Activated CD8-positive, alpha-beta memory T cell treated with anti-CD3 and anti-CD28 coated beads for 24 hours (primary cell): ENCODE measurements around the gene NRN1L.
"Not testable (repeated sequence)": the region's sequence is repeated elsewhere in the genome, so short reads cannot be mapped to it uniquely, and the experiment has no call there.

Experiments used
- DNase-seq: peaks from one replicate; pipeline ENCODE4 v3.0.0-alpha.2; 2020

The NRN1L gene

DNA sequence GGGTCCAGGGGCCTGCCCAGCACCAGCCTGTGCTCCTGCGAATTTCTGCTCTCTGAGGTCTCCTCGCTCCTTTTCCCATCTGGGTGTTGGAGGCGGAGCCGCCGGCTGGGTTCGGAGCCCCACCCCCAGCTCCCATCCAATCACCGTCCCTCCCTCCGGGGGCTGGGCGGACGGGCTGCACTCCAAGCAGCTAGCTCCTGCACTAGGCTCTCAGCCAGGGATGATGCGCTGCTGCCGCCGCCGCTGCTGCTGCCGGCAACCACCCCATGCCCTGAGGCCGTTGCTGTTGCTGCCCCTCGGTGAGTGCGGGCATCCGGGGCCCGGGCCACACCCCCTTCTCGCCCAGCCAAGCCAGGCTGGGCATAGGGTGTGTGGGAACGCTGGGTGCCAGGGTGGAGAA, at the start of gene NRN1L:
Gene NRN1L, plus strand, starts transcription at position 202 of the 400 bp plus-strand sequence. Its CDS starts 19 bp downstream, at position 221.
- no peak for DNase-seq

DNA sequence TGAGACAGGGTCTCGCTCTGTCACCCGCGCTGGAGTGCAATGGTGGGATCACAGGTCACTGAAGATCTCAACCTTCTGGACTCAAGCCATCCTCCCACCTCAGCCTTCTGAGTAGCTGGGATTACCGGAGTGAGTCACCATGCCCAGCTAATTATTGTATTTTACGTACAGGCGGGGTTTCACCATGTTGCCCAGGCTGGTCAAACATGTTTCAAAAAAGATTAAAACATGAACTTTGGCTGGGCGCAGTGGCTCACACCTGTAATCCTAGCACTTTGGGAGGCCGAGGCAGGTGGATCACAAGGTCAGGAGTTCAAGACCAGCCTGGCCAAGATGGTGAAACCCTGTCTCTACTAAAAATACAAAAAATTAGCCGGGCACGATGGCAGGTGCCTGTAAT, 47.5 kb upstream of the NRN1L start:
- DNase-seq: not testable (repeated sequence)

DNA sequence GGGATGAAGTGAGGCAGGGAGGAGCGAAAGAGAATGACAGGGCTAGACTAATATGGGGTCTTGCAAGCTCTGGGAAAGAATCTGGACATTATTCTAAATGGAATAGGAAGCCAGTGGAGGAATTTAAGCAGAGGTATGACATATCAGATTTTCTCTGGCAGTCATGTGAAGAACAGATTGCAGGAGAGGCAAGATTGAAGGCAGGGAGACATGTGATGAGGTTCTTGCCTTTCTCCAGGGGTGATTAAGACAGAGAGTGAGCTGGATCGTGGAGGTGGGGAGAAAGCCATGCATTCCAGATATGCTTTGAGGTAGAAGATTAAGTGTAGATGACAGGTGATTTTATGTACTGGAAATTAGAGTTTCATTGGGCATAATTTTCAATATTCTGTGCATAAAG, 46.9 kb upstream of the NRN1L start:
- DNase-seq: no peak

DNA sequence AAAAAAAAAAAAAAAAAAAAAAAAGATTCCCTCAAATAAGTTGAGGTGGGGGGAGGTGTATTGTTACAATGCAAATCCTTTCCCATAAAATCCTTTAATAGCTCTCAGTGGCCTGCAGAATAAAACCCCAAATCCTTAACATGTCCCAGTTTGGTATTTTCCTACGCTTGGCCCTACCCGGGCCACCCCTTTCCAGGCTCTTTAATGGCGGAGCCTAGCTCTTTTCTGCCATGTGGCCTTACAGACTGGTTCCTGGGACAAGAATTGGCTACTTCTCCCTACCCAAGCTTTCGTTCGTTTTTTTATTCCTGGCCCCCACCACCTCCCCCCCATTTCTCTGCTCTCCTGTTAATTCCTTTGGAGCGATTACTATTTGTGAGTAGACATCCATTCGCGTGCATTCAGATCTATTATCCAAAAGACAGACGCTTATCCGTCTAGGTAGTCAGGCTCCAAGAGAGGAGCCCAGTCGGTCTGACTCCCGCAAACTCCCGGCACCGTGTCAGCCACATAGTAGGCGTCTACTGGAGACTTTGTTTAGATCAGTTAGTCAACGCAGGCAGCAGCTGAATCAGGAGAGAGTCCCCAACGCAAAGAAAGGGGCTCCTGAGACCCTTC, 43.4 kb upstream of the NRN1L start:
- DNase-seq: no peak

DNA sequence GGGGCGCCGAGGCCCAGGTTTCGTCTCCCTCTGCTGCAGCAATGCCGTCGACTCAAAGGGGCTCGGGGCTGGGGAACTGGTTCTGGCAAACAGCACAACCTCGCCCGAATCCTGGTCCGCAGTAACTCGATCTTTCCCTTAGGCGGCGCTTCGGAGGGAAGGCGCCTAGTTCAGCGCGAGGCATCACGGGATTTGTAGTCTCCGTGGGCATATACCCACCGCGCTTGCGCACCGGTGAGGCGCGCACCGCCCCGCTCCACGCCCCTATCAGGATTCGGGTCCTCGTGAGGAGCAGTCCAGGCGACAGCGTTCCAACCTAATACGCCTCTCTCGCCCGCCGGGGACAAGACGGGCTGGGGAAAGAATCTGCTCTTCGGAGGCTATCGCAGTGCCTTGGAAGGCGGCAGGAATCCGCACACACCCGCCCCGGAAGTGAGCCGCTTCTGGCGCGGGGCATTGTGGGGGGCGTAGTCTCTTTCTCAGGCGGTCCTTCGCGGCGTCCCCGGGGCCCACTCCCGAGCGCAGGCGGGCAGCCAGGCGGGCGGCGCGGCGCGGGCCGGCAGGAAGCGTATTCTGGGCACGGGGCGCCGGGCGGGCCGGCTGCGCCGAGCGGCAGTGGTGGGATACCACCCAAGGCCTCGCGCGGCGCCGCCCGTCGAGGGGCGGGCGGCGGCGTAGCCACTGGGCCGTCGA, 42.7 kb upstream of the NRN1L start, which contains the start of gene THAP11:
Gene THAP11, plus strand, starts transcription at position 505 of the 693 bp plus-strand sequence. CDS start 235 bp downstream, outside the sequence.
- peak; percentile 97 for DNase-seq

DNA sequence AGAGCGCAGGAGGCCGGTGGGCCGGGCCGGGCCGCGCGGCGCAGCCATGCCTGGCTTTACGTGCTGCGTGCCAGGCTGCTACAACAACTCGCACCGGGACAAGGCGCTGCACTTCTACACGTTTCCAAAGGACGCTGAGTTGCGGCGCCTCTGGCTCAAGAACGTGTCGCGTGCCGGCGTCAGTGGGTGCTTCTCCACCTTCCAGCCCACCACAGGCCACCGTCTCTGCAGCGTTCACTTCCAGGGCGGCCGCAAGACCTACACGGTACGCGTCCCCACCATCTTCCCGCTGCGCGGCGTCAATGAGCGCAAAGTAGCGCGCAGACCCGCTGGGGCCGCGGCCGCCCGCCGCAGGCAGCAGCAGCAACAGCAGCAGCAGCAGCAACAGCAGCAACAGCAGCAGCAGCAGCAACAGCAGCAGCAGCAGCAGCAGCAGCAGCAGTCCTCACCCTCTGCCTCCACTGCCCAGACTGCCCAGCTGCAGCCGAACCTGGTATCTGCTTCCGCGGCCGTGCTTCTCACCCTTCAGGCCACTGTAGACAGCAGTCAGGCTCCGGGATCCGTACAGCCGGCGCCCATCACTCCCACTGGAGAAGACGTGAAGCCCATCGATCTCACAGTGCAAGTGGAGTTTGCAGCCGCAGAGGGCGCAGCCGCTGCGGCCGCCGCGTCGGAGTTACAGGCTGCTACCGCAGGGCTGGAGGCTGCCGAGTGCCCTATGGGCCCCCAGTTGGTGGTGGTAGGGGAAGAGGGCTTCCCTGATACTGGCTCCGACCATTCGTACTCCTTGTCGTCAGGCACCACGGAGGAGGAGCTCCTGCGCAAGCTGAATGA, 42.0 kb upstream of the NRN1L start:
- peak; percentile 84 for DNase-seq

DNA sequence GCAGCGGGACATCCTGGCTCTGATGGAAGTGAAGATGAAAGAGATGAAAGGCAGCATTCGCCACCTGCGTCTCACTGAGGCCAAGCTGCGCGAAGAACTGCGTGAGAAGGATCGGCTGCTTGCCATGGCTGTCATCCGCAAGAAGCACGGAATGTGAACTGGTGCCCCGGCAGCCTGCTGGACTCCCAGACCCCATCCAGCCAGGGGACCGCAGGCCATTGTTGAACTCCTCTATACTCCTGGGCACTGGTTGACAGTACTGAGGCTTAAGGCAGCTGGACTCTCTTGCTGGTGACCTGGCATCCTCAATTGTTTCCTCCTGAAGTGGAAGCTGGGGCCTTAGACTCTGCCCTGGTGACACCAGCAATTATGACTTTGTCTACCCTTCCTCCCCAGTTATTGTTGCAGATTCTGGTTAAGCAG, 41.3 kb upstream of the NRN1L start:
- no peak for DNase-seq

DNA sequence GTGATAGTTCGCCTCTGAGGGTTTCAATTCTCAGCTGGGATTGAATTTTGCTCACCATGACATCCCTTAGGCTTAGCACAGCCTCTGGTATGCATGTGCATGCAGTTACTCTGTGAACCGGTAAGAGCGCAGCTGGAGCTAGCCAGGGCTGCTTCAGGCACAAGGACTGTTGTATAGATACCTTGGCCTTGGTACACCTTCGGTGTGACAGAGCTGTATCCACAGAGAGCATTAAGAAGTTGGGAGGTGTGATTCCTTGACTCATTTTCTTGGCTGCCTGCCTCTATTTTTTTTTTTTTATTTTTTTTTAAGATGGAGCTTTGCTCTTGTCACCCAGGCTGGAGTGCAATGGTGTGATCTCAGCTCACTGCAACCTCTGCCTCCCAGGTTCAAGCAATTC, 40.2 kb upstream of the NRN1L start:
- DNase-seq: no peak

DNA sequence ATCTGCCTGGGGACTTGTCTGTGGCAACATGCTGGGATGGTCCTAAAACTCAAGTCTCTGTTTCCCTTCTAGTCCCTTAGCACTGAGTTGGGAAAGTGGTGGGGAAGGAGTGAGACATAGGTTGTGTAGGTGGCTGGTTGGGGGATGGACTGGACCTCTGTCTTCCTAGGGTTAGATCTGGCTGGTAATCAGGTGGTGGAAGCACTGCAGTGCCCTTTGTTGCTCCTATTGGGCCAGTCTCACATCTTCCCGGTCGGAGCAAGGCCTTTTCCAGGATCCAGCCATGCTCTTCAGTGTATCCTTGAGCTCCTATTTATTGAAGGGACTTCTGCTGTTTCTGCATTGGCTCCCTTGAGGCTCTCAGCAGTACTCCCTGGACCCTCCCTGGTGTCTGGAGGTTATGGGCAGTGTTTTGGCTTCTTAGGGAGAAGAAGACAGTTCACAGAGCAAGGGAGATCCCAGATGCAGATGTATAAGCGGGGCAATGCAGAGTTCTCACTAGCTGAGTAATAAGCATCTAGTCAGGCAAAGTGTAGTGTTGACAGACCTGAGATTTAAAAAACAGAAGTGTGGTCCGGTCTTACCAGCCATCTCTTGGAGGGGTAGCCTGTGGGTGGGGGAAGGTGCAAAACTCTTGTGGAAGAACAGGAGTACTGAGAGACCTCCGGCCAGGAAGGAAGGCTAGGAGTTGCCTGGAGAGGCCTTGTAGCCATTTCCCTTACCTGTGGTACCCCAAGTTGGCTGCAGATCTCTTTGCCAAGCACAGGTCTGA, 39.2 kb upstream of the NRN1L start:
- no peak for DNase-seq

DNA sequence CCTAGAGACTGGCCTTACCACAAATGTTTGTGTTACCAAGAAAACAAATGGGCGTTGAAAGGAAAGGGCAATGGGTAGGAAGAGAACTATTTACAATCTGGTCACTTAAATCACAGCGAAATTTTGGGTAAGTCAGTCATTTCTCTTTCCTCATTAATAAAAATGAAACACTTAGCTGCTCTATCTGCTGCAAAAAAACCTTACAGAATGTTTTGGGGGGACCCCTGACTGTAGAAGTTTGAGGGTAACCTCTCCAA, 38.7 kb upstream of the NRN1L start:
- DNase-seq: no peak

DNA sequence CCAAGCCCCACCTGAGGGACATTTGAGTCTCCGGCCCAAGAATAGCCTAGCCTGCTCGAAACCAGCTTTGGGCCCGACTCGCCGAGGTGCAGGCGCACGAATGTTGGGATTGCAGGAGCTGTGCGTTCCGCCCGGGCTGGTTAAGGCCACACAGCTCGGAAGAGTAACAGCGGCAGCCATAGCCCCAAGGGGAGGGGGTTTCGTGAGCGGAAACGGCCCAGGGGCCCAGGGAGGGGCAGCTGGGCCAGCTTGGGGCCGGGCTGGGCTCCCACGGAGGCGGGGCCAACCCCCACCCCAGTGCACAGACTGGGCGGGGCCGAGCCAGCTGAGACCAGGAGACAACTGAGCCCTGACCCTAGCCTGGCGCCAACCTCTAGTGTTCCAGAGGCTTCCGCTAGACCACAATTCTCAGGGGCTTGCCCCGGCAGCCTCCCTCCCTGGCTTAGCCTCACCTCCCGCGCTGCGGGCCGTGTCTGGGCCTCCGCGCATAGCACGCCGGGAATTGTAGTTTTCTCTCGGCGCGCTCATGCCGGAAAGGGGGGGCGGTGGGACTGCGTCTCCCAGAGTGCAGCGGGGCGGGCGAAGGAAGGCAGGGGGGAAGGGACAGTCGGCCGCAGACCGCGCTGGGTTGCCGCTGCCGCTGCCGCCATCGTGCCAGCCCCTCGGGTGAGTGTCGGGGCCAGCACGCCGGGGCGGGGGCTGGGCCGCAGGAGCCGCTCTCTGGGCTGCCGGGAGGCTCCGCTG, 38.2 kb upstream of the NRN1L start, which contains the start of gene NUTF2:
Gene NUTF2, plus strand, starts transcription at position 614 of the 744 bp plus-strand sequence. CDS start 18,198 bp downstream, outside the sequence.
- DNase-seq: peak; percentile 98

DNA sequence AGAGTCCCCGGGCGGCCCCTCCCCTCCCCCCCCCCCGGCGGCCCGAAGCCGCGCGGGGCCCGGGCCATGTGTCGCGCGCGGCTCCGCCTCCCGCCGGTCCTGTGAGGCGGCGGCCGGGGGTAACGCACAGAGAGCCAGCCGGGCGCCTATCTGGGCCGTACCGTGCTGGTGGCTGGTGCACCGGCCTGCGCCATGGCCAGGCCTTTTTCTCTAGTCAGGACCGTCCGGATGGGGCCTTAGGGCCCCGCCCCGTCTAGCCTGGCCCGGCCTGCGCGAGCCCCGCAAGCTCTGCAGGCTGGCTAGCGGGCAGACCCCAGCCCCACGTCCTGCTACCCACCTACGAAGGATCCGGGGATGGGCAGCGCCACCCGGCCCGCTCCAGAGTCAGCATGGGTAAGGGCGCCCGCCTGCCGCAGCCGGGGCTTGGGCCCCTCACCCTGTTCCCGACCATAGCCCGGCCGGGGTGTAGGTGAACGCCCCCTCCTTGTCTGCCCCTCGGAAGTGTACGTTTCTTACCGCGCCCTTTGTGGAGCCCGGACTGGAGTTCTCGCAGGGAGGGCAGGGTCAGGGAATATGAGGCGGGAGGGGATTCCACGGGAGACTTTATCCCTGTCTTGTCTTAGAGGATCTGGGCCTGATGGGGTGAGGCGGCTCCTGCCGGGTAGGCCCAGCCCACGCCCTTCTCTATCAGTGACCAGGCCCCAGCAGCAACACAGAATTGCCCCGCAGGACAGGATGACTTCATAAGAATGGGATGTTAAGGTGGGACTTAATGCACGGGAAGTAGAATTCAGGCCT, 37.4 kb upstream of the NRN1L start, which contains the start of gene CENPT:
Gene CENPT, minus strand, starts transcription at position 630 of the 798 bp plus-strand sequence. CDS start 13,834 bp downstream, outside the sequence.
- no peak for DNase-seq

DNA sequence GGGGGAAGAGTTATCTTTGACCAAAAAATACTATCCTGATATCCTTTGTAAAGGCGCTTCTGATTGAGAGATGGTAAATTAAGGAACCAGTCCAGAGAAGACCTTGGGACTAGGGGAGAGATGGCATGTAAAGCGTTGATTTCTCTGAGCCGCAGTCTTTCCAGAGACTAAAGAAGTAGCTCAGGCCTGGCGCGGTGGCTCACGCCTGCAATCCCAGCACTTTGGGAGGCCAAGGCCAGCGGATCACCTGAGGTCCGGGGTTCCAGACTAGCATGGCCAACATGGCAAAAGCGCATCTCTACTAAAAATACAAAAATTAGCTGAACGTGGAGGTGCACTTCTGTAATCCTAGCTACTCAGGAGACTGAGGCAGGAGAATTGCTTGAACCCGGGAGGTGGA, 36.6 kb upstream of the NRN1L start:
- DNase-seq: no peak

DNA sequence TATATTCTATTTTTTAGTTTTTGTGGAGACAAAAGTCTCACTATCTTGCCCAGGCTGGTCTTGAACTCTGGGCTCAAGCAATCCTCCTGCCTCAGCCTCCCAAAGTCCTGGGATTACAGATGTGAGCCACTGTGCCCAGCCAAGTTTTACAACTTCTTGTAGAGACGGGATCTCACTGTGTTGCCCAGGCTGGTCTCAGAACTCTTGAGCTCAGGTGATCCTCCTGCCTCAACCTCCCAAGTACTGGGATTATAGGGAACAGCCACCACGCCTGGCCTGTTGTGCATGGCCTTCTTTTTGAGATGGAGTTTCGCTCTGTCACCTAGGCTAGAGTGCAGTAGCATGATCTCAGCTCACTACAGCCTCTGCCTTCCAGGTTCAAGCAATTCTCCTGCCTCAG, 31.0 kb upstream of the NRN1L start:
- no peak for DNase-seq

DNA sequence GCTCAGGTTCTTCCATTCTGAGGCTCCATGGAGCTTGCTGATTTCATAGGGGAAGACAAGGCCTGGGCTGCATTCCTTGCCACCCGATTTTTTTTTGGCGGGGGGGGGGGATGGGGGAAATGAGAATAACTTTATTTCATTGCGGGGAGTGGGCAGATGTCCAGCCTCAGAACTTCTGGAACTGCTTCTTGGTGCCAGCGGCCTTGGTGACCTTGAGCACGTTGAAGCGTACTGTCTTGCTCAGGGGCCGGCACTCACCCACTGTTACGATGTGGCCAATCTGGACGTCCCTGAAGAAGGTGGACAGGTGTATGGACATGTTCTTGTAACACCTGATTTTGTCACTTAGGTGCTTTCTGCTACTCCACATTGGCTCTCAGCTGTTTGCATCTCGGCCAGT, 28.9 kb upstream of the NRN1L start:
- DNase-seq: no peak

DNA sequence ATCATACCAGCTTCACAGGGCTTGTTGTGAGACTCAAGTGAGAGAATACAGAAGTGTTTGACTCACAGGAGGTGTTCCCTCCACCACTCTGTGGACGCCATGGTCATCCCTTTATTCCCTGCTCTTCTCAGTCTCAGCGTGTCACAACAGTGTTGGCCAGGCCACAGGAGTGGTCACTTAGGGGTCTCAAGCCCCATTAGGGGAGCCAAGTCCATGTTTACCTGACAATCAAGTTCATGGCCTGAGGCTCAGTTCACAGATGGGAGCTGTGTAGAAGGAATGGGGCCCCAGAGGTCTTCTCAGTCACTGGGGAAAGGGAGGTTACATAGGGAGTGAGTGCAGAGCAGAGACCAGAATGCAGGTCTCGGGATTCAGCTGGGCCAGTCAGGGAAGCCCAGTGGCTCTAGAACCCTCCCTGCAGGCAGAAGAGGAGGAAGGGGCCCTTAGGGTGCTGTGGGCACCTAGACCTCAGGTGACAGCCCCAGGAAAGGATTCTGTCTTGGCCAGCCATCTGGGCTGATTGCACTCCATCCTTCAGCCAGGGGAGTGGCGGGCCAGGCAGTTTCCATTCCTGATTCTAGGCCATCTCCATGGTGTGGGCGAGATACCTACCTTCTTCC, 27.6 kb upstream of the NRN1L start:
- DNase-seq: no peak

DNA sequence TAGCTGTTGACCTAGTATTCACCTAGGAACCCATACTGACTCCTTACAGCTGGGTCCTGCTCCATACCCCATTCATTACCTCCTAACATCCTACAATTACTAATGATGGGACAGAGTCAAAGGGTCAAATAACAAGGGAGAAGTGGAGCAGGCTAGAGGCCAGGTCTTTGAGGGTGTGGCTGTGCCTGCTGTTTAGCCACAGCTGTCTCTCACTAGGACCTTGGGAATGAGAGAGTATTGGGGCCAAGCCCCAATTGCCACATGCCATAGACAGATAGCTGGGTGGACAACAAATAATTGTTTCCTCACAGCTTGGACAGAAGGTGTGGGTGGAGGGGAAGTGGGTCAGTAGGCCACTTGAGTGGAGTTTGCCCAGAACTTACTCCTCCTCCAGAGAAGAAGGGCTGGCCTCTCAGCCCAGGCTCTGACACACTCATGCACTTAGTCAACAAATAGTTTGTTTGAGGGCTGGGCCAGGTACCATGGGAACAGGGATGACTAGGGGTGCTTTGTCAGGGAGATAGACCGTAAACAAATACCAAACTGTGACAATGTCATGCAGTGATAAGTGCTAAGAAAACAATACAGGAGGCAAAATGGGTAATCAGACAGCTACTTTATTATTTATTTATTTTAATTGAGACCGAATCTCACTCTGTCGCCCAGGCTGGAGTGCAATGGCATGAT, 27.0 kb upstream of the NRN1L start:
- DNase-seq: no peak

DNA sequence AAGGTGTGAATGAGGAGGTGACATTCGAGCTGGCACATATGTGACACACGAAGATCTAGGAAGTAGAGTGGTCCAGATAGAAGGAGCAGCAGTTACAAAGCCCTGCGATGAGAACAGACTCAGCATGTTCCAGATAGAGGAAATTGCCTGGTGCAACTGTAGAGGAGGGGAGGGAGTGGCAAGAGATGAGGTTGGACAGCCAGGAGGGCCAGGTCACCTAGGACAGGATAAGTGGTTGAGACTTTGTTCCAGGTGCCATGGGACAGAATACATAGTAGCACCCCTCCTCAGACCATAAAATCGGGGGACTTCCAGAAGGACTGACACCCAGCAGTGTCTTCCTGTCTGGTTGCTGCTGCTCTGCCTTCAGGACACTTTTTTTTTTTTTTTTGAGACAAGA, 26.2 kb upstream of the NRN1L start:
- no peak for DNase-seq

DNA sequence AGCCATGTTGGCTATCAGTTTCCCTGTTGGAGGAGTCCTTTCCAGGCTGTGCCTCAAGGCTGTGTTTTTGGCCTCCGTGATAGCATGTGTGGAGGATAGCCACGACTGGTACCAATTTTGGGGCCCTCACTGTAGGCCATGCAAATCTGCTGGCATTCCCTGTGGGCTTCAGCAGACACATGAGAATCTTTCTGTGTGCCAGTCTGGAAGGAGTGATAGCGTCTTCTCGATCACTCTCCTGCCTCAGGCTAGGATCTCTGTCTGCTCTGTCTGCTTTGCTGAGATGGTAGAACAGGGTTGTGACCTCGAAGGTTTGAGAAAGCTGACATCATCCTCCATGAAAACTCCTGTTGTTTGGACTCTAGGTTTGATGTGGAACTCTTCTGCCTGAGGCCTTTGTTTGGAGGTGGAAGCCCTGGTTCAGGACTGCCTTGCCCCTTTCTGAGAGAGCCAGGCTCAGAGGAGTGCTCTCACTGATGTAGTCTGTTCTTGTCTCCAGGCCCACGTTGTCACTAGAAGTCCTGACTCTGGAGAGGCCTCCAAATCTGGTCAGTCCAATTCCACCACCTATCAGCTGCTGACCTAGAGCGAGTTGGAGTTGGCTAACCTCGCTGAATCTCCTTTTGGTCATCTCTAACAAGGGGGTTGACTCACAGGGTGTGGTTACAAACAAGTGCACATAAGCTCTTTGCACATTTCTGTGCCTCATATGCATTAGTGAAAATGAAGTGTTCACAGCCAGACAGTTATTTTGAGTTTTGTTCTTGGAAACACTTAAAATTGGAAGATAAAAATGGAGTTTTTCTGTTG, 23.9 kb upstream of the NRN1L start:
- DNase-seq: no peak
